ENCODE data around the gene KLK3.

Gene KLK3

GRCh38 chr19:50838239-50838638, 16.5 kb upstream of the KLK3 start:
- no peak overlapping the region for H3K9ac ChIP-seq (ENCODE audit: low read depth in 1 of 2, low read length in 2 of 2)
- no peaks in the 10 kb centered on the region for H3K36me3 ChIP-seq (ENCODE audit: control insufficient read depth in 1 of 2, insufficient read depth in 2 of 2, low read length in 2 of 2)
- no peak overlapping the region for H3K27ac ChIP-seq (ENCODE audit: low read depth, low read length)
- peaks cover 6 to 17% of the 10 kb centered on the region in 2 donors for H3K4me1 ChIP-seq (ENCODE audit: control insufficient read depth in 1 of 2, insufficient read depth in 2 of 2, low read length in 2 of 2)
- peaks cover 0 to 2% of the 10 kb centered on the region in 2 donors for H3K27me3 ChIP-seq (ENCODE audit: control insufficient read depth in 1 of 2, insufficient read depth in 2 of 2, low read length in 2 of 2)
- H3K4me3 ChIP-seq (ENCODE audit: low read depth in 1 of 2, low read length in 2 of 2), result no peak overlapping the region
- H3K9me3 ChIP-seq (ENCODE audit: control insufficient read depth in 1 of 2, low read length in 2 of 2), result no peaks in the 10 kb centered on the region

DNA sequence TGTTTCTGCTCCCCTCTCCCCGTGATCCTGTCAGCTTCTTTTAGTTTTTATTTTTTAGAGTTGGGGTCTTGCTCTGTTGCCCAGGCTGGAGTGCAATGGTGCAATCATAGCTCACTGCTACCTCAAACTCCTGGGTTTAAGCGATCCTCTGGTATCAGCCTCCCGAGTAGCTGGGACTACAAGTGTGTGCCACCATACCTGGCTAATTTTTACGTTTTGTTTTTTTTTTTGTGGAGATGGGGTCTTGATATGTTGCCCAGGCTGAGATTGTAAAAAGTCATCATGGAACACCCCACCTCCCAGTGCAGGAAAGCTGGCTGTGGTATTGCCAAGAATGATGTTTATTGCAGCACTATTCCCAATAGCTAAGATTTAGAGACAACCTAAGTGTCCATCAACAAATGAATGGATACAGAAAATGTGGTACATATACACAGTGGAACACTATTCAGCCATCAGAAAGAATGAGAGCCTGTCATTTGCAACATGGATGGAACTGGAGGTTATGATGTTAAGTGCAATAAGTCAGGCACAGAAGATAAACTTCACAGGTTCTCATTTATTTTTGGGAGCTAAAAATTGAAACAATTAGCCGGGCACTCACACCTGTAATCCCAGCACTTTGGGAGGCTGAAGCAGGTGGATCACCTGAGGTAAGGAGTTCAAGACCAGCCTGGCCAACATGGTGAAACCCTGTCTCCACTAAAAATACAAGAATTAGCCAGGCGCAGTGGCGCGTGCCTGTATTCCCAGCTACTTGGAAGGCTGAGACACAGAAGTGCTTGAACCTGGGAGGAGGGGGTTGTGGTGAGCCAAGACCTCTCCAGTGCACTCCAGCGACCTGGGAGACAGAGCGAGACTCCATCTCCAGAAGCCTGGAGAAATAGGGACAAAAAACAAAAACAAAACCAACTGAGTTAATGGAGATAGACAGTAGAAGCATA, 14.7 kb upstream of the KLK3 start:
- Histone ChIP-seq H3K36me3 (ENCODE audit: control insufficient read depth in 1 of 2, insufficient read depth in 2 of 2, low read length in 2 of 2) (no peaks in the 10 kb centered on the region), H3K4me3 (ENCODE audit: low read depth in 1 of 2, low read length in 2 of 2) (no peak overlapping the region), H3K9ac (ENCODE audit: low read depth in 1 of 2, low read length in 2 of 2) (no peak overlapping the region), H3K27me3 (ENCODE audit: control insufficient read depth in 1 of 2, insufficient read depth in 2 of 2, low read length in 2 of 2) (peaks cover 0 to 7% of the 10 kb centered on the region in 2 donors), H3K27ac (ENCODE audit: low read depth, low read length) (no peak overlapping the region), H3K9me3 (ENCODE audit: control insufficient read depth in 1 of 2, low read length in 2 of 2) (no peaks in the 10 kb centered on the region), H3K4me1 (ENCODE audit: control insufficient read depth in 1 of 2, insufficient read depth in 2 of 2, low read length in 2 of 2) (peaks cover 6 to 16% of the 10 kb centered on the region in 2 donors)

GRCh38 chr19:50842130-50842529, 12.6 kb upstream of the KLK3 start:
- H3K4me3 ChIP-seq (ENCODE audit: low read depth in 1 of 2, low read length in 2 of 2), result no peak overlapping the region

DNA sequence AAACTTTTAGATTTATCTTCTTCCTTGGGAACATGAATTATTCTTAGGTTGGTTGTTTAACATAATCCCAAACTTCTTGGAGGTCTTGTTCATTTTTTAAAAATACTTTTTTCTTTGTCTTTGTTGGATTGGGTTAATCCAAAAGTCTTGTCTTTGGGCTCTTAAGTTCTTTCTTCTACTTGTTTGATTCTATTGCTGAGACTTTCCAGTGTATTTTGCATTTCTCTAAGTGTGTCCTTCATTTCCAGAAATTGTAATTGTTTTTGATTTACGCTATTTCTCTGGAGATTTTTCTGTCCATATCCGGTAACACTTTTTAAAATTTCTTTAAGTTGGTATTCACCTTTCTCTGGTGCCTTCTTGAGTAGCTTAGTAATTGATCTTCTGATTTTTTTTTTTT, 11.5 kb upstream of the KLK3 start:
- no peaks in the 10 kb centered on the region for H3K36me3 ChIP-seq (ENCODE audit: control insufficient read depth in 1 of 2, insufficient read depth in 2 of 2, low read length in 2 of 2)
- H3K27ac ChIP-seq (ENCODE audit: low read depth, low read length), result no peak overlapping the region
- no peaks in the 10 kb centered on the region for H3K4me1 ChIP-seq (ENCODE audit: control insufficient read depth in 1 of 2, insufficient read depth in 2 of 2, low read length in 2 of 2)
- H3K27me3 ChIP-seq (ENCODE audit: control insufficient read depth in 1 of 2, insufficient read depth in 2 of 2, low read length in 2 of 2), result peaks cover 0 to 7% of the 10 kb centered on the region in 2 donors
- H3K4me3 ChIP-seq (ENCODE audit: low read depth in 1 of 2, low read length in 2 of 2), result no peak overlapping the region
- no peak overlapping the region for H3K9ac ChIP-seq (ENCODE audit: low read depth in 1 of 2, low read length in 2 of 2)
- no peaks in the 10 kb centered on the region for H3K9me3 ChIP-seq (ENCODE audit: control insufficient read depth in 1 of 2, low read length in 2 of 2)

More at GRCh38 chr19:50842130-50842529, 12.6 kb upstream of the KLK3 start:
- H3K27me3 ChIP-seq (ENCODE audit: control insufficient read depth in 1 of 2, insufficient read depth in 2 of 2, low read length in 2 of 2), result peaks cover 0 to 7% of the 10 kb centered on the region in 2 donors
- no peaks in the 10 kb centered on the region for H3K4me1 ChIP-seq (ENCODE audit: control insufficient read depth in 1 of 2, insufficient read depth in 2 of 2, low read length in 2 of 2)
- no peak overlapping the region for H3K27ac ChIP-seq (ENCODE audit: low read depth, low read length)
- H3K36me3 ChIP-seq (ENCODE audit: control insufficient read depth in 1 of 2, insufficient read depth in 2 of 2, low read length in 2 of 2), result no peaks in the 10 kb centered on the region
- H3K9ac ChIP-seq (ENCODE audit: low read depth in 1 of 2, low read length in 2 of 2), result no peak overlapping the region
- H3K9me3 ChIP-seq (ENCODE audit: control insufficient read depth in 1 of 2, low read length in 2 of 2), result no peaks in the 10 kb centered on the region

DNA sequence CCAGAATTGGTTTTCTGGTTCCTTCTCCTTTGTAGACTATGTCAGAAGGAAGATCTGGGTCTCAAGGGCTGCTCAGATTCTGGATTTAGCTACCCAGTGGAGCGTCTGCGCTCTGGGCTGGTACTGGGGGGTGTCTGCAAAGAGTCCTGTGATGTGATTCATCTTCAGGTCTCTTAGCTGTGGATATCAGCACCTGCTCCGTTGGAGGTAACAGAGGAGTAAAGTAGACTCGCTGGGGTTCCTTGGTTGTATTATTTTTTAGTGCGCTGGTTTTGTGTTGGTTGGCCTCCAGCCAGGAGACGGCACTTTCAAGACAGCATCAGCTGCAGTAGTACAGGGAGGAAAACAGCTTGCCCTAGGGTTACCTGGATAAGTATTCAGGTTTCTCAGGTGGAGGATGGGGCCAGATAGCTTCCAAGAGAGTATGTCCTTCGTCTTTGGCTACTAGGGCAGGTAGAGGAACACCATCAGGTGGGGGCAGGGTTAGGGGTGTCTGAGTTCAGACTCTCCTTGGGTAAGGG, 11.0 kb upstream of the KLK3 start:
- H3K9ac ChIP-seq (ENCODE audit: low read depth in 1 of 2, low read length in 2 of 2), result no peak overlapping the region
- H3K4me3 ChIP-seq (ENCODE audit: low read depth in 1 of 2, low read length in 2 of 2), result no peak overlapping the region
- no peak overlapping the region for H3K27ac ChIP-seq (ENCODE audit: low read depth, low read length)
- H3K4me1 ChIP-seq (ENCODE audit: control insufficient read depth in 1 of 2, insufficient read depth in 2 of 2, low read length in 2 of 2), result no peaks in the 10 kb centered on the region
- H3K9me3 ChIP-seq (ENCODE audit: control insufficient read depth in 1 of 2, low read length in 2 of 2), result no peaks in the 10 kb centered on the region
- H3K36me3 ChIP-seq (ENCODE audit: control insufficient read depth in 1 of 2, insufficient read depth in 2 of 2, low read length in 2 of 2), result no peaks in the 10 kb centered on the region
- H3K27me3 ChIP-seq (ENCODE audit: control insufficient read depth in 1 of 2, insufficient read depth in 2 of 2, low read length in 2 of 2), result peaks cover 0 to 7% of the 10 kb centered on the region in 2 donors

DNA sequence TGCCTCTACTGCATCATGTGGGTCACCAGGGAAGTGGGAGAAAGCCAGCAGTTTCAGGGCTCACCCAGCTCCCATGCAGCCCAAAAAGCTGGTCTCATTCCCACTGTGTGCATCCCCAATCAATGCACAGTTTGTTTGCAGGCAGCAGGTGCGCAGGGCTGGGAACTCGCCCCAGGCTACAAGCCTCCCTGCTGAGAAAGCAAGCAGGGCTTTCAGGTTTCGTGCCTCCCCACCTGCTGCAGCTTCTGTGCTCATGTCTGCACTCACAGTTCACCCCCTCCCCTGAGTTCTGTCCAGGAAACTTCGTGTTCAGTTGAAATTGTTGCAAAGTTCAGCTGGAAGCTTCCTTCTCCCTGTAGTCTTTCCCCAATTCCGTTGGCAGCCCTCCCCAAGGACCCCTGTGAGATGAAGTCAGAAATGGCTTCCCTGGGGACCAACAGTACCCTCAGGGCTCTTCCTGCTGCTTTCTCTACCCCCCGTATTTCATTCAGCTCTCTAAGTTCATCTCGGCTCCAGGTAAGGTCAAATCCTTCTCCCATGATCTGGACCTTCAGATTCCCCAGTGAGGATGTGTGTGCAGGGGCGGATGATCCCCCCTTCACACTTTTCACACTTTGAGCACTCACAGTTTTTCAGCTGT, 10.3 kb upstream of the KLK3 start:
- H3K4me1 ChIP-seq (ENCODE audit: control insufficient read depth in 1 of 2, insufficient read depth in 2 of 2, low read length in 2 of 2), result no peaks in the 10 kb centered on the region
- no peak overlapping the region for H3K9ac ChIP-seq (ENCODE audit: low read depth in 1 of 2, low read length in 2 of 2)
- no peak overlapping the region for H3K4me3 ChIP-seq (ENCODE audit: low read depth in 1 of 2, low read length in 2 of 2)

GRCh38 chr19:50850738-50851137, 4.0 kb upstream of the KLK3 start:
- Histone ChIP-seq H3K36me3 (ENCODE audit: control insufficient read depth in 1 of 2, insufficient read depth in 2 of 2, low read length in 2 of 2) (no peaks in the 10 kb centered on the region), H3K9me3 (ENCODE audit: control insufficient read depth in 1 of 2, low read length in 2 of 2) (no peaks in the 10 kb centered on the region), H3K4me1 (ENCODE audit: control insufficient read depth in 1 of 2, insufficient read depth in 2 of 2, low read length in 2 of 2) (no peaks in the 10 kb centered on the region), H3K9ac (ENCODE audit: low read depth in 1 of 2, low read length in 2 of 2) (no peak overlapping the region), H3K27me3 (ENCODE audit: control insufficient read depth in 1 of 2, insufficient read depth in 2 of 2, low read length in 2 of 2) (peaks cover 0 to 4% of the 10 kb centered on the region in 2 donors), H3K4me3 (ENCODE audit: low read depth in 1 of 2, low read length in 2 of 2) (no peak overlapping the region), H3K27ac (ENCODE audit: low read depth, low read length) (no peak overlapping the region)

More for the DNA sequence above, 10.3 kb upstream of the KLK3 start:
- peaks cover 0 to 7% of the 10 kb centered on the region in 2 donors for H3K27me3 ChIP-seq (ENCODE audit: control insufficient read depth in 1 of 2, insufficient read depth in 2 of 2, low read length in 2 of 2)
- no peaks in the 10 kb centered on the region for H3K9me3 ChIP-seq (ENCODE audit: control insufficient read depth in 1 of 2, low read length in 2 of 2)
- no peaks in the 10 kb centered on the region for H3K36me3 ChIP-seq (ENCODE audit: control insufficient read depth in 1 of 2, insufficient read depth in 2 of 2, low read length in 2 of 2)
- H3K27ac ChIP-seq (ENCODE audit: low read depth, low read length), result no peak overlapping the region

DNA sequence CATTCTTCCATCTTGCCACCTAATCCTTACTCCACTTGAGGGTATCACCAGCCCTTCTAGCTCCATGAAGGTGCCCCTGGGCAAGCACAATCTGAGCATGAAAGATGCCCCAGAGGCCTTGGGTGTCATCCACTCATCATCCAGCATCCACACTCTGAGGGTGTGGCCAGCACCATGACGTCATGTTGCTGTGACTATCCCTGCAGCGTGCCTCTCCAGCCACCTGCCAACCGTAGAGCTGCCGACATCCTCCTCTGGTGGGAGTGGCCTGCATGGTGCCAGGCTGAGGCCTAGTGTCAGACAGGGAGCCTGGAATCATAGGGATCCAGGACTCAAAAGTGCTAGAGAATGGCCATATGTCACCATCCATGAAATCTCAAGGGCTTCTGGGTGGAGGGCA, 3.1 kb upstream of the KLK3 start:
- H3K27me3 ChIP-seq (ENCODE audit: control insufficient read depth in 1 of 2, insufficient read depth in 2 of 2, low read length in 2 of 2), result peaks cover 0 to 4% of the 10 kb centered on the region in 2 donors

GRCh38 chr19:50857366-50857765, 2.7 kb downstream of the KLK3 start:
- H3K27ac ChIP-seq (ENCODE audit: low read depth, low read length), result no peak overlapping the region
- peaks cover 4 to 7% of the 10 kb centered on the region in 2 donors for H3K27me3 ChIP-seq (ENCODE audit: control insufficient read depth in 1 of 2, insufficient read depth in 2 of 2, low read length in 2 of 2)
- H3K36me3 ChIP-seq (ENCODE audit: control insufficient read depth in 1 of 2, insufficient read depth in 2 of 2, low read length in 2 of 2), result no peaks in the 10 kb centered on the region
- no peak overlapping the region for H3K9ac ChIP-seq (ENCODE audit: low read depth in 1 of 2, low read length in 2 of 2)
- H3K9me3 ChIP-seq (ENCODE audit: control insufficient read depth in 1 of 2, low read length in 2 of 2), result no peaks in the 10 kb centered on the region
- no peak overlapping the region for H3K4me3 ChIP-seq (ENCODE audit: low read depth in 1 of 2, low read length in 2 of 2)
- H3K4me1 ChIP-seq (ENCODE audit: control insufficient read depth in 1 of 2, insufficient read depth in 2 of 2, low read length in 2 of 2), result peaks cover 0 to 4% of the 10 kb centered on the region in 2 donors

More for the DNA sequence above, 3.1 kb upstream of the KLK3 start:
- H3K9ac ChIP-seq (ENCODE audit: low read depth in 1 of 2, low read length in 2 of 2), result no peak overlapping the region
- no peak overlapping the region for H3K27ac ChIP-seq (ENCODE audit: low read depth, low read length)
- H3K4me3 ChIP-seq (ENCODE audit: low read depth in 1 of 2, low read length in 2 of 2), result no peak overlapping the region
- H3K4me1 ChIP-seq (ENCODE audit: control insufficient read depth in 1 of 2, insufficient read depth in 2 of 2, low read length in 2 of 2), result no peaks in the 10 kb centered on the region
- H3K9me3 ChIP-seq (ENCODE audit: control insufficient read depth in 1 of 2, low read length in 2 of 2), result no peaks in the 10 kb centered on the region
- H3K36me3 ChIP-seq (ENCODE audit: control insufficient read depth in 1 of 2, insufficient read depth in 2 of 2, low read length in 2 of 2), result no peaks in the 10 kb centered on the region

DNA sequence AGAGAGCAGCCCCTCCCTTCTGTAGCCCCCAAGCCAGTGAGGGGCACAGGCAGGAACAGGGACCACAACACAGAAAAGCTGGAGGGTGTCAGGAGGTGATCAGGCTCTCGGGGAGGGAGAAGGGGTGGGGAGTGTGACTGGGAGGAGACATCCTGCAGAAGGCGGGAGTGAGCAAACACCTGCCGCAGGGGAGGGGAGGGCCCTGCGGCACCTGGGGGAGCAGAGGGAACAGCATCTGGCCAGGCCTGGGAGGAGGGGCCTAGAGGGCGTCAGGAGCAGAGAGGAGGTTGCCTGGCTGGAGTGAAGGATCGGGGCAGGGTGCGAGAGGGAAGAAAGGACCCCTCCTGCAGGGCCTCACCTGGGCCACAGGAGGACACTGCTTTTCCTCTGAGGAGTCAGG, 4.2 kb downstream of the KLK3 start:
- Histone ChIP-seq H3K36me3 (ENCODE audit: control insufficient read depth in 1 of 2, insufficient read depth in 2 of 2, low read length in 2 of 2) (no peaks in the 10 kb centered on the region), H3K4me1 (ENCODE audit: control insufficient read depth in 1 of 2, insufficient read depth in 2 of 2, low read length in 2 of 2) (peaks cover 0 to 4% of the 10 kb centered on the region in 2 donors), H3K9me3 (ENCODE audit: control insufficient read depth in 1 of 2, low read length in 2 of 2) (no peaks in the 10 kb centered on the region), H3K9ac (ENCODE audit: low read depth in 1 of 2, low read length in 2 of 2) (no peak overlapping the region), H3K27ac (ENCODE audit: low read depth, low read length) (no peak overlapping the region), H3K27me3 (ENCODE audit: control insufficient read depth in 1 of 2, insufficient read depth in 2 of 2, low read length in 2 of 2) (peaks cover 4 to 7% of the 10 kb centered on the region in 2 donors), H3K4me3 (ENCODE audit: low read depth in 1 of 2, low read length in 2 of 2) (no peak overlapping the region)
